ENCODE data around the gene SIGLEC1.

The SIGLEC1 gene

DNA sequence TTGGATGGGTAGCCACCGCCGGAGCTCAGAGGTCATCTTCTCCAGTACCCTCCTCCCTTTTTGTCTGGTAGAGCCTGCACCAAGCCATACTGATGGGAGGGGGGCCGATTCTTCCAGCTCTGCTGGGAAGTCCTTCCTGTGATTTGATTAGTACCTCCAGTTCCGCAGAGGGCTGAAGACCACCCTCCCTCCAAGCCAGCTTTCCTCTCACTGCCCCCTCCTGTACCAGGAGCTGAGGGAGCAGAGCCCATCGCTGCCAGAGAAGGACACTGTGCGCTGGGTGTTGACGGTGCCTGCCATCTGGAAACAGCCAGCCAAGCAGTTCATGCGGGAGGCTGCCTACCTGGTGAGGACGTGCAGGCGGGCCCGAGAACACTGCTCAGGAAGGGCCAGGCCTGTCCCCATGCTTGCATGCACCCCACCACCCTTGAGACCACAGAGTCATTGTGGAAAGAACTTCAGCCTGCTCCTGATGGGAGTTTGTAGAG, 33.3 kb upstream of the SIGLEC1 start:
- in situ Hi-C loops (cut with MboI; ENCODE audit: low pct_unique_long_range_greater_than_20kb, low sequenced_read_pairs): no loop called here
- DNase-seq: no peak

DNA sequence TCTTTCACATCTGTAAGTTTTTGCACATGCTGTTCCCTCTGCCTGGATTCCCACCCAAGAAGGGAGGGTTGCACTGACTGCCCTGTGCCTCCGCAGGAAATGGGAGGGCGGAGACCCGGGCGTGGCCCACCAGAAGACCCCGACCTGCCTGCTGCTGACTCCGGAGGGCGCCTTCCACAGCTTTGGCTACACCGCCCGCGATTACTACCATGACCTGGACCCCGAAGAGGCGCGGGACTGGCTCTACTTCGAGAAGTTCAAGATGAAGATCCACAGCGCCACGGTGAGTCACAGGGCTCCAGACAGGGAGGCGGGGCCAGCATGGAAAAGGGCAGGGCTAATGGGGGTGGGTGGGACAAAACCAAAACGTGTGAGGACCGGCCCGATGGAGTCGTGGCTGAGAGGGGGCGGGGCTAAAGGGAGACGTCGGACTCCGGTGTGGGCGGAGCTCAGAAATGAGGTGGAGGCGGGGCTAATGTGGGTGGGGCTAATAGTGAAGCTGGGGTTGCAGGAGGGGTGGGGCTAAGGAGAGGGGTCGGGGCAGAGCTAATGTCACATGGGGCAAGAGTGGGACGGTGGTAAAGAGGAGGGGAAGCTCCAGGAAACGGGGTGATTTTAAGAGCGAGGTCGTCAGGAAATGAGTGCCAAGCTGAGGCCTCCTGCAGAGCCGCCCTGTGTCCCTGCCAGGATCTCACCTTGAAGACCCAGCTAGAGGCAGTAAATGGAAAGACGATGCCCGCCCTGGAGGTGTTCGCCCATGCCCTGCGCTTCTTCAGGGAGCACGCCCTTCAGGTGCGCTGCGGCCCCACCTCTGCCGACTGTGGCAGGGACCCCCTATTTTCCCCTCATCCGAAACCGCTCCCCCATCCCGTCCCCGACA, 32.6 kb upstream of the SIGLEC1 start:
- in situ Hi-C loops (cut with MboI; ENCODE audit: low pct_unique_long_range_greater_than_20kb, low sequenced_read_pairs): no loop called here
- DNase-seq: peak; percentile 84

DNA sequence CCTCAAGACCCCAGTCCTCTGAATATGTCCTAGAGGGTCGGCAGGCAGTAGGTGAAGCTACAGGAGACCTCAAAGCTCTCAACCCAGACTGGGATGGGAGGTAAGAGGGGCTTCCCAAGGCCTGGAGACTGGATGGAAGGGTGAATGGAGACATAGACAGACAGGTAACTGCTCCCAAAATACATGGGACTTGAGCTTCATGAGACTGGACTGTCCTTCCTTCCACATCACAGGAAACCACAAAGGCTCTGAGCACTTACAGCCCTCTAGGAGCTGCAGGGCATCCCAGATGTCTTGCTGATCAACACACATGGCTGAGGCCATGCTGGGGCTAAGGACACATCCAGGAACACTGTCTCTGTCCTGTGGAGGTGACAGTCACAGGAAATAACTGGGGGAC, 31.6 kb upstream of the SIGLEC1 start:
- DNase-seq: no peak
- in situ Hi-C loops (cut with MboI; ENCODE audit: low pct_unique_long_range_greater_than_20kb, low sequenced_read_pairs): no loop called here

DNA sequence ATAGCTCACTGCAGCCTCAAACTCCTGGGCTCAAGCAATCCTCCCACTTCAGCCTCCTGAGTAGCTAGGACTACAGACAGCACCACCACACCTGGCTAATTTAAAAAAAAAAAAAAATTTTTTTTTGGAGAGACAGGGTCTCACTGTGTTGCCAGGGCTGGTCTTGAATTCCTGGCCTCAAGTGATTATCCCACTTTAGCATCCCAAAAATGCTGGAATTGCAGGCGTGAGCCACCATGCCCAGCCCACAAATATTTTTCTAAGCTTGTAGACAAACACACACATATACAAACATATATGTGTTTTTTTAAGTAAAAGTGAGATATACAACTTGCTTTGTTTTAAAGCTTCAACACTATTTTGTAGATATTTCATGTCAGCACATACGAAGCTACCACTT, 30.9 kb upstream of the SIGLEC1 start:
- no peak for DNase-seq
- in situ Hi-C loops (cut with MboI; ENCODE audit: low pct_unique_long_range_greater_than_20kb, low sequenced_read_pairs): no loop called here

DNA sequence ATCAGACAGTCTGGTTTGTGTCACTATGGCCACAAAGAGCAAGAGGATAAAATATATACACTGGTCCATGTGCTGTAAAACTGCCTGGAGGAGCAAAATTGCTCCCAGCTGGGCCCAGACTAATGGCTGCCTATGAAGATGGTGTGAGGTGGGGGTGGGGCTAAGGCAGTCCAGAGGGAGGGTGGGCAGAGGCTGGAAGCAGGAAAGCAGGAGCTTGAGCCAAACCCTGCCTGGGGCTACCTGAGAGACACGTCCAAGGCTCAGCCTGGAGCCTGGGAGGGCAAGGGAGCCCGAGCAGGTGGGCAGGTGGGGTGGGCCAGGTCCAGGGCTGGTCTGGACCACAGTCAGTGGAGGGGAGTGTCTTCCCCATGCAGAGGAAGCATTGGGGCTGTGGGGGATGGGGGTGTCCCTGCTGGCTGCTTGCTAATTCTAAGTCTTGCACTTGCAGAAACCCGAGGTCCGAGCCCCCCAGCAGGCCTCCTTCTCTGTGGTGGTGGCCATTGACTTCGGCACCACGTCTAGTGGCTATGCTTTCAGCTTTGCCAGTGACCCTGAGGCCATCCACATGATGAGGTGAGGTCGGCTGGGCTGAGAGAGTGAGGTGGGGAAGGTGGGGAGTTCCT, 29.5 kb upstream of the SIGLEC1 start:
- in situ Hi-C loops (cut with MboI; ENCODE audit: low pct_unique_long_range_greater_than_20kb, low sequenced_read_pairs): no loop called here
- DNase-seq: no peak

DNA sequence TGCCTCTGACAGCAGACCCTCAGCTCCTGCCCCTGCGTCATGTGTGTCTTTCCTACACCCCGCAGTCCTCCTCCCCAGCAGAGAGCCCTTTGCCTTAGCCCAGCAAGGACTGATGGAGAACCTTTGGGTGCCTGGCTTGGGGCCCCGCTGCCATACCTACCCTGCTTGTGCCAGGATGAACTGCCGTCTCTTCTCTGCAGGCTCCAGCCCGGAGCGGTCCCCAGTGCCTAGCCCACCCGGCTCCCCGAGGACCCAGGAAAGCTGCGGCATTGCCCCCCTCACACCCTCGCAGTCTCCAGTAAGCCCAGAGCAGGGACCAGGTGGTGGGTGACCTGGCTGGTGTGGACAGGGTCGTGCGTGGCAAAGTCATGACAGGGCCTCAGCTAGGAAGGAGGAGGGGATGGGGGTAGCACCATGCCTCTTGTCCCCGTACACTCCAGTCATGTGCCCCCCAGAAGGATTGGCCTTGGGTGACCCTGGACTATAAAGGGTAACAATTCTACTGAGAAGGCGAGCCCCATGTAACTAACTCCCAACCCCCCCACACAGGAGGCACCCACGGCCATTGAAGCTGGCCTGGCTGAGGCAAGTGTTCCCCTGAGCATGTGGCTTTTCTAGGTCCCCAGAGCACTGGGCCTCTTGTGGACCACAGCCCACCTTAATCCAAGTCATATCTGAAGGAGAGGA, 28.4 kb upstream of the SIGLEC1 start:
- in situ Hi-C loops (cut with MboI; ENCODE audit: low pct_unique_long_range_greater_than_20kb, low sequenced_read_pairs): no loop called here

DNA sequence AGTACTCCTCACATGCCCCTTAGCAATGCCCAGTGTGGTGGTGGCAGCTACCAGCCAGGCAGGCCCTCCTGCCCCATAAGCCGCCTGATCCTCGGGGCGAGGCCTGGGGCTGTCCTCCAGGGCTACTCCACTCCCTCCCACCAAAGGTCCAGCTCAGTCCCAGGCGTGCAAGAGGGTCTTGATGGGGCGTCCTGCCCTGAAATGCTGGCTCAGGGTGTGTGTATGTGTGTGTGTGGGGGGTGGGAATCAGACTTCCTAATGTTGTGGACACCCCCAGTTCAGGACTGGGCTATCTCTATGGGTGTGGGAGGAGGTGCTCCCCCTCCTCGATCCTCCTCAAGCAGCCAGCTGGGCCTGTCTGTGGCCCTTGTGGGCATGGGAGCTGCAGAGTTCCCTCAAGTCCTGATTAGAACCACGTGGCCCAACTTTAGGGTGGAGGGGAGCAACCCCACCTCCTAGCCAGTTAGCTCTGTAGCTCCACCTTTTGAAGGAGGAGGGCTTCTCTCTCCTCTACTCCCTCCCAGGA, 27.6 kb upstream of the SIGLEC1 start:
- DNase-seq: no peak
- in situ Hi-C loops (cut with MboI; ENCODE audit: low pct_unique_long_range_greater_than_20kb, low sequenced_read_pairs): no loop called here

More for the DNA sequence above, 28.4 kb upstream of the SIGLEC1 start:
- DNase-seq: no peak

DNA sequence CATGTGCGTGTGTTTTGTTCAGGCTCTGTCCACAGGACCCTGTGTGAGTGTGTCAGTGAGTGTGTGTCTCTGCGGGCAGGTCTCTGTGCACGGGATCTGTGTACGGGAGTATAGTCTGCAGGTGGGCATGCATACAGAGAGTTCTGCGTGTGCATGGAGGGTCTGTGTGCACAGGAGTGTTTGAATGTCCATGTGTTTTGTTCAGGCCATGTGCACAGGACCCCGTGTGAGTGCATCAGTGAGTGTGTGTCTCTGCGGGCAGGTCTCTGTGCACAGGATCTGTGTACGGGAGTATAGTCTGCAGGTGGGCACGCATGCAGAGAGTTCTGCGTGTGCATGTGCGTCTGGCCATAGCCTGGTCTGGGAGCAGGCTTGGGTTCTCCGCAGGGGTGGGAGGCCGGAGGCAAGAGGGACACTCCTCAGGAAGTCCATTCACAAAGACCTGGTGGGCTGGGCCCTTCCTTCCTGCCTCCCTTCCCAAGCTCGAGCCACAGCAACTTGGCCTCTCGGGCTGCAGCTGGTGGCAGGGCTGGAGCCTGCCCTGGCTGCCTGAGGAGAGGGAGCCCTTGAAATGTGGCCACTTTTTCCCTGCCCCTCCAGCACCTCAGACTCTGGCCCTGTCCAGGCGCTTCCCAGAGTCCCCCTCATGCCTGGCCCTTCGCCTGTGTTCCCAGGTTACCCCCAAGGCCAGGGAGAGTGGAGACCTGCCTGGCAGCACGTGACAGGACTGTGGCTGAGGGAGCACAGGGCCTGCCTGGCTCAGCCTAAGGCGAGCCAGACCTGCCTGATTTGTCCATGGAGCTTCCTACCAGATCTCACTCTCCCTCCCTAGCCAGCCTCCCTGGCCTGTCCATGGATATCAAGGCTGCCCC, 26.9 kb upstream of the SIGLEC1 start:
- no peak for DNase-seq
- in situ Hi-C loops (cut with MboI; ENCODE audit: low pct_unique_long_range_greater_than_20kb, low sequenced_read_pairs): no loop called here

DNA sequence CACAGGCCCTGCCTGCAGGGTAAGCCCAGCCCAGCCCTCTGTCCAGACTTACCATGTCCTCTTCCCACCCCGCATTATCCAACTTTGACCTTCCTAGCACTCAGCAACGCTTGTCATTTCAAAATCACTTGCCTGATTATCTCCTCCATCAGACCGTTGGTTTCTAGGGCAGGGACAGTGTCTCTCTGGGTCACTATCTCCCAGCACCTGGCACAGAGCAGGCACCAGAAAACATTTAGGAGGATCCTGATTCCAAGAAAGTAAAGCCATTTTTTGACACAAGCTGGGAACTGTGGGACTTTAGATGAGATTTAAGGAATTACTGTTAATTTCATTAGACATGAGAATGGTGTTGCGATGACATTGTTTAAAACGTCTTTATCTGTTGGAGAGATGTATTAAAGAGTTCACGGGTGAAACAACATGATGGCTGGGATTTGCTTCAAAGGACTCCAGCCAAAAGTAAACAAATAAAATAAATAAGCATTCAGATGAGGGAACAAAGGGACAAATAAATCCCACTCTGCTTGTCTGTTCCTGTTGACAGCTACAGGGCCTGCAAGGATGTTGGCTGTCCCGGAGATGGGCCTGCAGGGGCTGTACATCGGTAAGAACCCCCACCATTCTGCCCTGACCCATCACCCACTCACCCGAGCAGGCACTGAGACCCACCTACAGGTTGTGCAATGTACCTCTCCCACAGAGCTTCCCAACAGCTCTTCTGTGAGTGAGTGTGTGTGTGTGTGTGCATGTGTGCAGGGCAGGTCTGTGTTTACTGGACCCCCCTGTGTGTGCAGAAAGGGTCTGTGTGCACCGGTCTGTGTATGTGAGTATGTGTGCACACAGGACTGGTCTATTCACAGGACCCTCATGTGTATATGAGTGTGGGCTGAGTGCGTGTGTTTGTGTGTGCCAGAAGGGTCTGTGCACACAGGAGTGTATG, 26.0 kb upstream of the SIGLEC1 start:
- DNase-seq: no peak
- in situ Hi-C loops (cut with MboI; ENCODE audit: low pct_unique_long_range_greater_than_20kb, low sequenced_read_pairs): no loop called here

DNA sequence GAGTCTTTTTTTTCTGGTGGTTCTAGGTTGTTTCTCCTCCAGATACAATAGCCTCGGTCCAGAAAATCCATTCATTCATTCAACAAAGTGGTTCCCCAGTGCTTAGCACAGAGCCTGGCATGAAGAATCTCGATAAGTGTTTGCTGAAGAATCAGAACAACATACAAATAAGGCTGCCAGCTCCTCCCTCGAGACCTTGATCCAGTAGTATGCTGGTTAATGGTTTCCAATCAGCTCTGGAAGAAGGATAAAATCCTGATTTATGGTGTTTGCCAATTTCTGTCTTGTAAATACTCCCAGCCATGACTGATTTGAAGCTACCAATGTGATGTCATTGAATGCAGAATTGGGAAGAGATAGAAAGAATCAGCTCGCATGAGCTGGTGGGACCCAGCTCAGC, 23.4 kb upstream of the SIGLEC1 start:
- in situ Hi-C loops (cut with MboI; ENCODE audit: low pct_unique_long_range_greater_than_20kb, low sequenced_read_pairs): no loop called here
- no peak for DNase-seq

DNA sequence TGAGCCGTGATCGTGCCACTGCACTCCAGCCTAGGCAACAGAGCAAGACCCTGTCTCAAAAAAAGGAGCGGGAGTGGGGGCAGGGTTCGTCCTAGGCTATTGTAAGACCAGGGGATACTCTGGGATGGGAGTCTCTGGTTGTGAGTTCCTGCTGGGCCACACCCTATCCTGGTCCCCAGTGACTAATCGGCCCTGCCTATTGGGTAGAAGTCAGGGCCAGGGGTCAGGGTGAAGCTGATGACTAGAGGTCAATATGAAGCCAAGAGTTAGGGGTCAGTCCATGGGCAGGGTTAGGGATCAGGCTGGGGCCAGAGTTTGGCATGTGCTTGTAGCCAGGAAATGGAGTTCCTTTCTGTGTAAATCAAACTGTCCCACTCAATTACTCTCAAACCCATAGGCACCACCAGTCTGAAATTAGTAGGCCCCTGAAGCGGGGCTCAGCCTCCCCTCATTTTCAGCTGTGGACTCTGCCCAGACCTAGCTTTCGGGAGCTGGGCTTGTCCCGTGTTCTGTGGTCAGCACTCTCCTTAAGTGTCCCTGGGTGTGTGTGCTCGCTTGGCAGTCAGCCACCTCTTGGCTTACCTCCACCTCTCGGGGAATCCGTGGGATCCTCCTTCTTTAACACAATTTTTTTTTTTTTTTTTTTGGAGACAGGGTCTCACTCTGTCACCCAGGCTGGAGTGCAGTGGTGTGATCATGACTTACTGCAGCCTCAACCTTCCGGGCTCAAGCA, 21.9 kb upstream of the SIGLEC1 start:
- in situ Hi-C loops (cut with MboI; ENCODE audit: low pct_unique_long_range_greater_than_20kb, low sequenced_read_pairs): no loop called here

DNA sequence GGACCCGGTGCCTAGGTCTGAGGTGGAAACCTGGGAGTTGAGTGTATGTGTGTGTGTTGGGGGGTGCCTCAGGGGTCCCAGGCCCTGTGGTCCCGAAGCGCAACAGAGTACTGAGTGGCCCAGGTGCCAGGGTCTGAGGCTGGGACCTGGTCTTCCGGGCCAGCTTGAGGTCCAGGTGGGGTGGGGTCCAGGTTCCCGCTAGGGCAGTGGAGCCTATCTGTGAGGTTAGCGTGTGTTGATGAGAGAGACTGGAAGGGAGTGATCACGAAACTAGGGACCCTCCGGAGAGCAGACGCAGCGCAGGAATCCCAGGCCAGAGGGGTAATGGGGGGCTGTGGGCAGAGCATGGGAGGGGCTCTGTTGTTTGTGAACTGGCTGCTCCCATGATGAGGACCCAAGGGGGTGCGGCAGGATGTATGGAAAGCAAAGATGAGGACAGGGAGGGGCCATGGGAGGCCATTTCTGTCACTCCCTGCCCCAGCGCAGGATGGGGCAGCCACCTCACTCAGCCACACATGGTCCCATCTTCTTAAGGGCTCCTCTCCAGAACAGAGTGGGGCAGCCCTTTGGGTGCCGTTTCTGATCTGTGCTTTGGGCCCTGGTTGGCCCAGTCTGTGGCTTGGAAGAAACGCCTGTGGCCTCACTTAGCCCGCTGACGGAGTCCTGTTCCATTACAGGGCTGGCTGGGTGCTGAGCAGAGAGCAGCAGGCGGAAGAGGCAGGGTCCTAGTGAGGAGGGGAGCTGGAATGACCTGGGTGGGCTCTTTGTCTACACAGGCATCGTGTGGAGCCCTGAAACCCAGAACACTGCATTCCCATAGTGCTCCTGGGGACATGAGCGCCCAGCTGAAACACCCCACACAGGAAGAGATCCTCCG, 21.0 kb upstream of the SIGLEC1 start:
- in situ Hi-C loops (cut with MboI; ENCODE audit: low pct_unique_long_range_greater_than_20kb, low sequenced_read_pairs): no loop called here
- DNase-seq: no peak

More for the DNA sequence above, 21.9 kb upstream of the SIGLEC1 start:
- no peak for DNase-seq

DNA sequence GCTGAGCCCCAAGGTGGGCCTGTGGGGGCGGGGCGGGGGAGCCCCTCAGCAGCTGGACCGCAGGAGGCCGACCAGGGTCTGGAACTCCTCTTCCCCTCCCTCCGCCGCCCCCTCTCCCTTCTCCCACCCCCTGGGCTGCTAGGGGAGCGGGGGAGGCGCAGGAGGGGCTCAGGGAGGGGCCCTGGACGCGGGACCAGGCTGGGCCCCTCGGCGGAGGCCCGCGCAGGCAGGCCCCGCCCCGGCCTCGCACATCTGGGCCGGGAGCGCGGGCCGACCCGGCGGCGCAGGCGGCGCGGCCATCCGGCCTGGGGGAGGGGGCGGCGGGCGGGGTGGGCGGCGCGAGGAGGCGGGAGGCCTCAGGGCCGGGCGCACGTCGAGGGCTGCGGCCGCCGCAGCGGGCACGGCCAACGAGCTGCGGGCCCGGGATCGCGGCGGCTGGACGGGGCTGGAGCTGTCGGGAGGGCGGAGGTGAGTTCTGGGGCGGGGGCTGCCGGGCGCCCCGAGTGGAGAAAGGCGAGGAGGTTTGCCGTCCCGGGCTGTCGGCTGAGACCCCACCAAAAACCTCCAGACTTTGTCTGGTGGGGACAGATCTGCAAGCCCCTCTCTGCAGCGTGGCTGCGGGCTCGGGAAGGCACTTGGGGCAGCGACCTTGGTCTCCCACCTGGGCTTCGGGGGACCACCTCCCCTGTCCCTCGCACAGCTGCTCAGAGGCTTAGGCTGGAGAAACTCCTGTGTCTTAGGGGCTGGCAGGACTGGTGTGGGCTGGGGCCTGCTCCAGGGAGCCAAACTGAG, 20.1 kb upstream of the SIGLEC1 start, which contains the start of gene HSPA12B:
Gene HSPA12B, plus strand, starts transcription at position 359 of the 792 bp plus-strand sequence. CDS start 5,990 bp downstream, outside the sequence.
- in situ Hi-C loops (cut with MboI; ENCODE audit: low pct_unique_long_range_greater_than_20kb, low sequenced_read_pairs): no loop called here

DNA sequence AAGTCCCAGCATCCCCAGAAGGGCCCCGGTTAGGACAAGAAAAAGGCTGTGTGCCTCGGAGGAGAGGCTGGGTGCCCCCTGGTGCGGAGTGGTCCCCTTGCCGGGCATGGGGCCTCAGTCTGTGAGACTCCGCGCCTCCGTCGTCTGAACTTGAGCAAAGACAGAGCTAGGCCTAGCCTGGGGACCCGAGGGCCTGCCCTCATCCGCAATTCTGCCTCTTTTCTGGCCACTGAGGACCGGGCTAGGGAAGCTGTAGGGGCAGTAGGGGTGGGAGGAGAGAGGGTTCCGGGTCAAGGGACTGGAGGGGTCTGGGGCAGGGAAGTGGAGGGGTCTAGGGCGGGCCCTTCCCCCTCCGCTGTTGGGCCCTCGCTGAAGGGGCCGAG, 19.5 kb upstream of the SIGLEC1 start:
- in situ Hi-C loops (cut with MboI; ENCODE audit: low pct_unique_long_range_greater_than_20kb, low sequenced_read_pairs): no loop called here
- DNase-seq: no peak

More for the DNA sequence above, 20.1 kb upstream of the SIGLEC1 start, which contains the start of gene HSPA12B:
- no peak for DNase-seq

Measured in KBM-7 (cell line).